ENCODE results near the gene FAM227B. TPM values are rescaled to one million over a fixed set of nuclear protein-coding genes. Genes with fewer than 3 reads are reported as not detected.
"Not testable (repeated sequence)": the region's sequence is repeated elsewhere in the genome, so short reads cannot be mapped to it uniquely, and the experiment has no call there.

Gene FAM227B
- total and polyA plus RNA-seq, 7 donors, result 2.7 to 11.9 (median 6.9) TPM

GRCh38 chr15:49528289-49528688 is 92.3 kb downstream of the FAM227B start:
- DNase-seq (no peak), ATAC-seq (no peak)
- 75 to 79% (median 76%) methylated on average over 4 of the region's 4 CpGs for WGBS, 3 donors

DNA sequence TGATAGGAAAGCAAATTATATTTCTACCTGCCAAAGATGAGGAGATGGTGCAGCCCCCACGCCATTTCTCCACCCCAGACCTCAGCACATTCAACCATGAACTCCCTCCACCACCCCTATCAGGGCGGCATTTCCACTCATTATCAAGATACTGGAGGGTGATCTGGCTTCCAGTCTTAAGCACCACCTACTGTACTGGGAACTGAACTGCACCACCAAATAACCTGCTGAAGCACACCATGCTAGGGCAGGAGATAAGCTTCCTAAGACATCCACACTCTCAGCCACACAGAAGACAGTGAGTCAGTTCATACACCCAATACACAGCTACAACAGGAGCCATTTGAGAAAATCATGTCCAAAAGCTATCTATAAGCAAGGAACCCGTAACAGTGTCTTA is 98.8 kb downstream of the FAM227B start:
- WGBS, 3 donors, result 76 to 82% (median 80%) methylated on average over 3 of the region's 3 CpGs
- DNase-seq (no peak), ATAC-seq (no peak)
- no peak for TF ChIP-seq CTCF (IDR thresholded peaks at IDR 0.05)
- Histone ChIP-seq H3K36me3 (ENCODE audit: insufficient read depth in 1 of 2, low read depth in 1 of 2) (no peaks in the 10 kb centered on the region), H3K27ac (no peak overlapping the region), H3K4me3 (no peak overlapping the region), H3K9me3 (no peaks in the 10 kb centered on the region), H3K27me3 (ENCODE audit: insufficient read depth in 3 of 3, low read length in 2 of 3) (no peaks in the 10 kb centered on the region), H3K4me1 (no peaks in the 10 kb centered on the region)
- intact Hi-C loops (cut with DNase I), result no loop called here

More at GRCh38 chr15:49528289-49528688, 92.3 kb downstream of the FAM227B start:
- intact Hi-C loops (cut with DNase I), result no loop called here
- Histone ChIP-seq H3K36me3 (ENCODE audit: insufficient read depth in 1 of 2, low read depth in 1 of 2) (no peaks in the 10 kb centered on the region), H3K4me1 (no peaks in the 10 kb centered on the region), H3K9me3 (peaks cover 5% of the 10 kb centered on the region), H3K27me3 (ENCODE audit: insufficient read depth in 3 of 3, low read length in 2 of 3) (no peaks in the 10 kb centered on the region), H3K27ac (no peak overlapping the region), H3K4me3 (no peak overlapping the region)
- no peak for TF ChIP-seq CTCF (IDR thresholded peaks at IDR 0.05)

DNA sequence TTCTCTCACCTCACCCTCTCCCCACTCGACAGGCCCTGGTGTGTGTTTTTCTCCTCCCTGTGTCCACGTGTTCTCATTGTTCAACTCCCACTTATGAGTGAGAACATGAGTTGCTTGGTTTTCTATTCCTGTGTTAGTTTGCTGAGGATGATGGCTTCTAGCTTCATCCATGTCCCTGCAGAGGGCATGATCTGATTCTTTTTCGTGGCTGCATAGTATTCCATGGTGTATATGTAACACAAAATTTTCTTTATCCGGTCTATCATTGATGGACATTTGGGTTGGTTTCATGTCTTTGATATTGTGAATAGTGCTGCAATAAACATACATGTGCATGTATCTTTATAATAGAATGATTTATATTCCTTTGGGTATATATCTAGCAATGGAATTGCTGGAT is 107.9 kb downstream of the FAM227B start:
- H3K36me3 ChIP-seq (ENCODE audit: insufficient read depth in 1 of 2, low read depth in 1 of 2), result not testable (repeated sequence)
- WGBS, 3 donors, result 87 to 88% (median 87%) methylated on average over 4 of the region's 4 CpGs

GRCh38 chr15:49507261-49507660 is 113.4 kb downstream of the FAM227B start:
- Histone ChIP-seq H3K9me3 (no peaks in the 10 kb centered on the region), H3K27ac (no peak overlapping the region), H3K4me1 (no peaks in the 10 kb centered on the region), H3K27me3 (ENCODE audit: insufficient read depth in 3 of 3, low read length in 2 of 3) (no peaks in the 10 kb centered on the region), H3K4me3 (no peak overlapping the region), H3K36me3 (ENCODE audit: insufficient read depth in 1 of 2, low read depth in 1 of 2) (no peaks in the 10 kb centered on the region)
- no peak for DNase-seq
- no peak for ATAC-seq
- WGBS, 3 donors, result 74 to 75% (median 74%) methylated on average over 3 of the region's 3 CpGs
- intact Hi-C loops (cut with DNase I), result no loop called here
- TF ChIP-seq CTCF (IDR thresholded peaks at IDR 0.05), result no peak

More for the DNA sequence above, 107.9 kb downstream of the FAM227B start:
- ATAC-seq; H3K27me3 ChIP-seq (ENCODE audit: insufficient read depth in 3 of 3, low read length in 2 of 3); H3K9me3 ChIP-seq; H3K4me1 ChIP-seq; DNase-seq; H3K4me3 ChIP-seq; intact Hi-C loops (cut with DNase I); H3K27ac ChIP-seq: not testable (repeated sequence)

- Histone ChIP-seq H3K27ac (no peak overlapping the region), H3K36me3 (ENCODE audit: insufficient read depth in 1 of 2, low read depth in 1 of 2) (no peaks in the 10 kb centered on the region), H3K9me3 (peaks cover 6% of the 10 kb centered on the region), H3K4me1 (no peaks in the 10 kb centered on the region), H3K27me3 (ENCODE audit: insufficient read depth in 3 of 3, low read length in 2 of 3) (no peaks in the 10 kb centered on the region), H3K4me3 (no peak overlapping the region)
- ATAC-seq, result no peak
- TF ChIP-seq CTCF (IDR thresholded peaks at IDR 0.05), result no peak
- no peak for DNase-seq
- intact Hi-C loops (cut with DNase I), result no loop called here
- 27 to 44% (median 34%) methylated on average over 1 of the region's 1 CpG for WGBS, 3 donors
Measured at GRCh38 chr15:49506341-49506740, 114.3 kb downstream of the FAM227B start.
